ENCODE data around the gene ERH. TPM values are rescaled to one million over a fixed set of nuclear protein-coding genes. Genes with fewer than 3 reads are reported as not detected.
A peak's percentile ranks its signal among the peaks of the same experiment; 100 is the strongest.

The ERH gene
- 100 to 1,000 TPM; 103 to 120 (median 113) TPM for total RNA-seq
- 87.0 TPM for total RNA-seq (2013)

GRCh38 chr14:69398053-69398817 lies at the start of gene ERH, which contains the start of gene SLC39A9:
ERH (minus strand) TSS chr14:69398299; CDS start chr14:69398233, 66 bp downstream.
SLC39A9 (plus strand) TSS chr14:69398692; CDS start chr14:69399370, 678 bp downstream.
- no peaks in the 10 kb centered on the region for H3K9me3 ChIP-seq (ENCODE audit: control insufficient read depth, insufficient read depth, low read length)
- Mint-ChIP-seq H3K9me3 (no peaks in the 10 kb centered on the region), H3K4me1 (peaks cover 46 to 54% of the 10 kb centered on the region in 2 donors), H3K36me3 (peaks cover 14% of the 10 kb centered on the region), H3K27ac (peak within 1 kb of the TSS; percentile 100), H3K27me3 (ENCODE audit: low read depth in 2 of 2) (no peaks in the 10 kb centered on the region), H3K4me3 (peak within 1 kb of the TSS; percentile 97)
- no peak for TF ChIP-seq CTCF (IDR thresholded peaks at IDR 0.05)
- peaks cover 24% of the 10 kb centered on the region for H3K36me3 ChIP-seq (ENCODE audit: control insufficient read depth, insufficient read depth, low read length)
- H3K4me1 ChIP-seq (ENCODE audit: control insufficient read depth, insufficient read depth, low read length) = peaks cover 30% of the 10 kb centered on the region
- peak within 1 kb of the TSS; percentile 69 for H3K4me3 ChIP-seq (ENCODE audit: low read length)
- WGBS (ENCODE audit: insufficient coverage) = under 1% methylated on average over 53 of the region's 53 CpGs
- H3K27me3 ChIP-seq (ENCODE audit: control insufficient read depth, insufficient read depth, low read length) = no peaks in the 10 kb centered on the region
- peak within 1 kb of the TSS; percentile 93 for H3K27ac ChIP-seq (ENCODE audit: low read length)
- ATAC-seq = peak; percentile 85 to 94 (median 88)
- intact Hi-C loops (cut with micrococcal nuclease) = loop anchor here (5.0 kb wide), 2 partner anchors 246 to 1924 kb away; partner anchors contain the start of genes DCAF5 and SIPA1L1
- DNase-seq = peak; percentile 90 to 97

GRCh38 chr14:69443296-69443805 lies 45.3 kb upstream of the ERH start:
- Histone ChIP-seq H3K27ac (ENCODE audit: low read length) (no peak overlapping the region), H3K4me1 (ENCODE audit: control insufficient read depth, insufficient read depth, low read length) (no peaks in the 10 kb centered on the region), H3K36me3 (ENCODE audit: control insufficient read depth, insufficient read depth, low read length) (peaks cover 5% of the 10 kb centered on the region), H3K4me3 (ENCODE audit: low read length) (no peak overlapping the region), H3K9me3 (ENCODE audit: control insufficient read depth, insufficient read depth, low read length) (no peaks in the 10 kb centered on the region), H3K27me3 (ENCODE audit: control insufficient read depth, insufficient read depth, low read length) (no peaks in the 10 kb centered on the region)
- no peaks in the 10 kb centered on the region for H3K9me3 Mint-ChIP-seq
- H3K4me1 Mint-ChIP-seq = peaks cover 5 to 9% of the 10 kb centered on the region in 2 donors
- peaks cover 2% of the 10 kb centered on the region for H3K36me3 Mint-ChIP-seq
- H3K27me3 Mint-ChIP-seq (ENCODE audit: low read depth in 2 of 2) = no peaks in the 10 kb centered on the region
- no peak overlapping the region for H3K27ac Mint-ChIP-seq
- H3K4me3 Mint-ChIP-seq = no peak overlapping the region
- TF ChIP-seq CTCF (IDR thresholded peaks at IDR 0.05) = no peak
- intact Hi-C loops (cut with micrococcal nuclease) = no loop called here
- DNase-seq (no peak), ATAC-seq (no peak)
- WGBS (ENCODE audit: insufficient coverage) = 98% methylated on average over 4 of the region's 5 CpGs

GRCh38 chr14:69441948-69442347 lies 43.8 kb upstream of the ERH start:
- H3K9me3 Mint-ChIP-seq = no peaks in the 10 kb centered on the region
- no peaks in the 10 kb centered on the region for H3K27me3 ChIP-seq (ENCODE audit: control insufficient read depth, insufficient read depth, low read length)
- peaks cover 6 to 10% of the 10 kb centered on the region in 2 donors for H3K4me1 Mint-ChIP-seq
- no peak overlapping the region for H3K4me3 ChIP-seq (ENCODE audit: low read length)
- WGBS (ENCODE audit: insufficient coverage) = 70% methylated on average over 5 of the region's 5 CpGs
- no peak for ATAC-seq
- no peak for DNase-seq
- H3K4me3 Mint-ChIP-seq = no peak overlapping the region
- peaks cover 5% of the 10 kb centered on the region for H3K36me3 ChIP-seq (ENCODE audit: control insufficient read depth, insufficient read depth, low read length)
- no peaks in the 10 kb centered on the region for H3K36me3 Mint-ChIP-seq
- H3K27ac ChIP-seq (ENCODE audit: low read length) = no peak overlapping the region
- no peaks in the 10 kb centered on the region for H3K27me3 Mint-ChIP-seq (ENCODE audit: low read depth in 2 of 2)
- H3K9me3 ChIP-seq (ENCODE audit: control insufficient read depth, insufficient read depth, low read length) = no peaks in the 10 kb centered on the region
- intact Hi-C loops (cut with micrococcal nuclease) = no loop called here
- no peak overlapping the region for H3K27ac Mint-ChIP-seq
- TF ChIP-seq CTCF (IDR thresholded peaks at IDR 0.05) = no peak
- H3K4me1 ChIP-seq (ENCODE audit: control insufficient read depth, insufficient read depth, low read length) = no peaks in the 10 kb centered on the region
